ENCODE data around the gene UBAP2. TPM values are rescaled to one million over a fixed set of nuclear protein-coding genes. Genes with fewer than 3 reads are reported as not detected.

Gene UBAP2
- total RNA-seq, 1 experiment from 2014 or later: 60.8 TPM

- no peak for DNase-seq
- Histone ChIP-seq H3T11ph (ENCODE audit: low read length) (no peak overlapping the region), H3K14ac (ENCODE audit: insufficient read depth, low read length) (no peak overlapping the region), H3K79me1 (ENCODE audit: insufficient read depth, low read depth, low read length, poor library complexity, severe bottlenecking) (no peaks in the 10 kb centered on the region), H2BK12ac (ENCODE audit: insufficient read length, low read depth, low read length) (no peak overlapping the region), H3K27me3 (ENCODE audit: insufficient read depth, low read length) (no peaks in the 10 kb centered on the region), H4K8ac (replicated peaks; ENCODE audit: insufficient read length, low read depth, low read length) (no peak overlapping the region), H3K18ac (ENCODE audit: insufficient read length, low read depth, low read length) (no peak overlapping the region), H3K4ac (ENCODE audit: low read depth, low read length) (no peak overlapping the region), H2BK120ac (ENCODE audit: low read depth, low read length, poor library complexity, severe bottlenecking) (no peak overlapping the region), H3K4me1 (ENCODE audit: insufficient read depth, low read length) (no peaks in the 10 kb centered on the region), H3K56ac (ENCODE audit: insufficient read length, low read depth, low read length) (no peak overlapping the region), H2BK15ac (ENCODE audit: low read depth, low read length) (no peak overlapping the region), H4K5ac (ENCODE audit: insufficient read length, low read depth, low read length) (no peak overlapping the region), H3K23ac (ENCODE audit: insufficient read length, low read depth, low read length) (no peak overlapping the region), H4K20me1 (ENCODE audit: control insufficient read depth, insufficient read depth, insufficient read length) (peaks cover 6% of the 10 kb centered on the region), H3K4me2 (ENCODE audit: insufficient read depth, insufficient read length, low read length) (no peak overlapping the region), H3K9ac (ENCODE audit: extremely low read depth, insufficient read length, low read length) (no peak overlapping the region), H3K79me2 (ENCODE audit: insufficient read depth, low read length) (no peaks in the 10 kb centered on the region), H2AFZ (ENCODE audit: low read length) (no peak overlapping the region), H3K9me3 (ENCODE audit: control insufficient read depth, low read depth, low read length) (no peaks in the 10 kb centered on the region), H4K91ac (ENCODE audit: insufficient read length, low read depth, low read length) (no peak overlapping the region), H3K27ac (ENCODE audit: insufficient read length, low read depth, low read length) (no peak overlapping the region), H2AK5ac (ENCODE audit: insufficient read length, low read length) (no peak overlapping the region), H3K23me2 (ENCODE audit: insufficient read length, low read depth, low read length, poor library complexity, severe bottlenecking) (no peaks in the 10 kb centered on the region), H2BK5ac (ENCODE audit: insufficient read length, low read length) (no peak overlapping the region), H2BK20ac (ENCODE audit: low read depth, low read length, poor library complexity, severe bottlenecking) (no peak overlapping the region)
- H3K9me3 Mint-ChIP-seq: no peaks in the 10 kb centered on the region
- TF ChIP-seq, protein P1, sequence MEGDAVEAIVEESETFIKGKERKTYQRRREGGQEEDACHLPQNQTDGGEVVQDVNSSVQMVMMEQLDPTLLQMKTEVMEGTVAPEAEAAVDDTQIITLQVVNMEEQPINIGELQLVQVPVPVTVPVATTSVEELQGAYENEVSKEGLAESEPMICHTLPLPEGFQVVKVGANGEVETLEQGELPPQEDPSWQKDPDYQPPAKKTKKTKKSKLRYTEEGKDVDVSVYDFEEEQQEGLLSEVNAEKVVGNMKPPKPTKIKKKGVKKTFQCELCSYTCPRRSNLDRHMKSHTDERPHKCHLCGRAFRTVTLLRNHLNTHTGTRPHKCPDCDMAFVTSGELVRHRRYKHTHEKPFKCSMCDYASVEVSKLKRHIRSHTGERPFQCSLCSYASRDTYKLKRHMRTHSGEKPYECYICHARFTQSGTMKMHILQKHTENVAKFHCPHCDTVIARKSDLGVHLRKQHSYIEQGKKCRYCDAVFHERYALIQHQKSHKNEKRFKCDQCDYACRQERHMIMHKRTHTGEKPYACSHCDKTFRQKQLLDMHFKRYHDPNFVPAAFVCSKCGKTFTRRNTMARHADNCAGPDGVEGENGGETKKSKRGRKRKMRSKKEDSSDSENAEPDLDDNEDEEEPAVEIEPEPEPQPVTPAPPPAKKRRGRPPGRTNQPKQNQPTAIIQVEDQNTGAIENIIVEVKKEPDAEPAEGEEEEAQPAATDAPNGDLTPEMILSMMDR (conservative IDR thresholded peaks at IDR 0.05): no peak
- H3K36me3 Mint-ChIP-seq (ENCODE audit: insufficient read depth in 1 of 3, low read depth in 3 of 3): peaks cover 22 to 61% (median 56%) of the 10 kb centered on the region in 3 experiments; a peak in 6 of 7 replicates
- no peaks in the 10 kb centered on the region for H3K4me1 Mint-ChIP-seq
- H3K4me3 Mint-ChIP-seq: no peak overlapping the region
- H3K27me3 Mint-ChIP-seq (ENCODE audit: low read depth): no peaks in the 10 kb centered on the region
- no peak overlapping the region for H3K27ac Mint-ChIP-seq
These were observed 38.2 kb upstream of the UBAP2 start for GRCh38 chr9:34086864-34087263.

Data from H9 (cell line).